GM12878 (cell line): Measurements from ENCODE around the gene DNAAF1.

Experiments
- MTA3 ChIP-seq: IDR thresholded peaks from 2 replicates; pipeline ENCODE4 v1.6.1; 2012; ENCODE audit warnings: low read length, inconsistent platforms, borderline replicate concordance
- NFIC ChIP-seq: IDR thresholded peaks from 2 replicates; pipeline ENCODE4 v1.6.1; 2012; ENCODE audit warnings: low read depth, mild to moderate bottlenecking, inconsistent platforms, low read length, moderate library complexity
- POLR2A ChIP-seq: IDR thresholded peaks from 2 replicates; pipeline ENCODE4 v1.6.1; 2011; ENCODE audit warnings: low read depth, mild to moderate bottlenecking, low read length
- POLR2AphosphoS5 ChIP-seq: IDR thresholded peaks from 2 replicates; pipeline ENCODE4 v1.6.1; 2011; ENCODE audit warnings: mild to moderate bottlenecking, low read length, inconsistent platforms
- RFX5 ChIP-seq: IDR thresholded peaks from 2 replicates; pipeline ENCODE4 v1.6.1; 2011; ENCODE audit warnings: low read depth, low read length, improper control_type of control experiment
- SIN3A ChIP-seq: IDR thresholded peaks from 2 replicates; pipeline ENCODE4 v1.6.1; 2012; ENCODE audit warnings: low read depth, low read length, improper control_type of control experiment
- TCF7 ChIP-seq: IDR thresholded peaks from 2 replicates; pipeline ENCODE4 v1.6.1; 2014; ENCODE audit warnings: antibody characterized with exemption, borderline replicate concordance
- TF ChIP-seq, protein P1 (sequence below), 3 experiments: IDR thresholded peaks in 2 of 3; conservative IDR thresholded peaks in 1 of 3; 2 replicates each; pipeline ENCODE4 v1.5.1; 2011; ENCODE audit warnings: low read depth in 3 of 3, low read length in 3 of 3, mild to moderate bottlenecking in 3 of 3, control low read depth in 2 of 3, moderate library complexity in 2 of 3, inconsistent platforms in 1 of 3, mixed read lengths in 1 of 3; ENCODE audit not compliant: control insufficient read depth in 2 of 3, insufficient read depth in 1 of 3; ENCODE audit errors: extremely low read depth in 1 of 3
- TF ChIP-seq, protein P2 (sequence below): IDR thresholded peaks from 2 replicates; pipeline ENCODE4 v1.6.1; 2011; ENCODE audit warnings: borderline replicate concordance, low read depth, mild to moderate bottlenecking, moderate library complexity, low read length; ENCODE audit not compliant: insufficient read depth, poor library complexity, severe bottlenecking

DNA sequence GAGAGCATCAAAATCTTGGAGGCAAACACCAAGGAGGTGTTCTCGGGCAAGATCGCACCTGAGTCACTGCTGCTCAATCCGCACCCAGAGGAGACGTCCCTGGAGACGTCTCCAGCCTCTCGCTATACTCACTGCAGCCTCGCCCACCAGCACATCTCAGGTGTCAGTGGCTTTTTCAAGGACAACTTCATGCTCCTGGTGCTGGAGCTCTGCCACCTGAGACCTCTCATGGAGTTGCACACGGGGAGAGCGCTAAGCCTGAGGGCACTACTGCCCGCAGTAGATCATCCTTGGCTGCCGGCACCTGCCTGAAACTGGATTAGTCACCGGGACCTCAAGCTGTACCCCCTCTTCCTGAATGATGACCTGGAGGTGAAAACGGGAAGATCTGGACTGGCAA, 25.7 kb upstream of the DNAAF1 start:
- TF ChIP-seq, protein P1, sequence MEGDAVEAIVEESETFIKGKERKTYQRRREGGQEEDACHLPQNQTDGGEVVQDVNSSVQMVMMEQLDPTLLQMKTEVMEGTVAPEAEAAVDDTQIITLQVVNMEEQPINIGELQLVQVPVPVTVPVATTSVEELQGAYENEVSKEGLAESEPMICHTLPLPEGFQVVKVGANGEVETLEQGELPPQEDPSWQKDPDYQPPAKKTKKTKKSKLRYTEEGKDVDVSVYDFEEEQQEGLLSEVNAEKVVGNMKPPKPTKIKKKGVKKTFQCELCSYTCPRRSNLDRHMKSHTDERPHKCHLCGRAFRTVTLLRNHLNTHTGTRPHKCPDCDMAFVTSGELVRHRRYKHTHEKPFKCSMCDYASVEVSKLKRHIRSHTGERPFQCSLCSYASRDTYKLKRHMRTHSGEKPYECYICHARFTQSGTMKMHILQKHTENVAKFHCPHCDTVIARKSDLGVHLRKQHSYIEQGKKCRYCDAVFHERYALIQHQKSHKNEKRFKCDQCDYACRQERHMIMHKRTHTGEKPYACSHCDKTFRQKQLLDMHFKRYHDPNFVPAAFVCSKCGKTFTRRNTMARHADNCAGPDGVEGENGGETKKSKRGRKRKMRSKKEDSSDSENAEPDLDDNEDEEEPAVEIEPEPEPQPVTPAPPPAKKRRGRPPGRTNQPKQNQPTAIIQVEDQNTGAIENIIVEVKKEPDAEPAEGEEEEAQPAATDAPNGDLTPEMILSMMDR (IDR thresholded peaks at IDR 0.05 in 2 of 3, conservative IDR thresholded peaks at IDR 0.05 in 1 of 3; ENCODE audit: control insufficient read depth in 2 of 3, extremely low read depth in 1 of 3, insufficient read depth in 1 of 3, low read depth in 3 of 3, low read length in 3 of 3), result no peak
- TF ChIP-seq, protein P2, sequence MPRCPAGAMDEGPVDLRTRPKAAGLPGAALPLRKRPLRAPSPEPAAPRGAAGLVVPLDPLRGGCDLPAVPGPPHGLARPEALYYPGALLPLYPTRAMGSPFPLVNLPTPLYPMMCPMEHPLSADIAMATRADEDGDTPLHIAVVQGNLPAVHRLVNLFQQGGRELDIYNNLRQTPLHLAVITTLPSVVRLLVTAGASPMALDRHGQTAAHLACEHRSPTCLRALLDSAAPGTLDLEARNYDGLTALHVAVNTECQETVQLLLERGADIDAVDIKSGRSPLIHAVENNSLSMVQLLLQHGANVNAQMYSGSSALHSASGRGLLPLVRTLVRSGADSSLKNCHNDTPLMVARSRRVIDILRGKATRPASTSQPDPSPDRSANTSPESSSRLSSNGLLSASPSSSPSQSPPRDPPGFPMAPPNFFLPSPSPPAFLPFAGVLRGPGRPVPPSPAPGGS, result no peak
- no peak for TF ChIP-seq TCF7
- no peak for TF ChIP-seq POLR2A
- no peak for TF ChIP-seq NFIC
- no peak for TF ChIP-seq POLR2AphosphoS5
- no peak for TF ChIP-seq RFX5
- no peak for TF ChIP-seq SIN3A
- no peak for TF ChIP-seq MTA3
